Naive thymus-derived CD8-positive, alpha-beta T cell (primary cell): ENCODE results near the gene GADD45GIP1. TPM values are rescaled to one million over a fixed set of nuclear protein-coding genes. Genes with fewer than 3 reads are reported as not detected.

Experiments used
- ATAC-seq, 2 donors: fragments of 150-1000 bp; cut with Tn5 transposase in 1 of 2; sonication (Bioruptor Pico), chemical (Tn5 transposase) in 1 of 2; 1 replicate in 1 of 2; 2 replicates in 1 of 2; pipeline ENCODE4 v1.10.0; 2021; ENCODE audit warnings: mild to moderate bottlenecking in 2 of 2, moderate library complexity in 2 of 2
- POLR2A ChIA-PET: fragments of 350-600 bp; sonication (Branson Sonifier 250); formaldehyde crosslinking; loops from one replicate; lab custom pipeline; 2021; ENCODE audit warnings: antibody characterized with exemption; lab: Charles Lee
- DNase-seq, 10 donors: peaks; one replicate each; pipeline versions ENCODE4 v3.0.0 to v3.0.0-alpha.2; 2020 to 2022
- H3K27ac Mint-ChIP-seq, 10 donors: one replicate each; pipeline ENCODE4 v1.8.0; 2020 to 2022; ENCODE audit warnings: mild to moderate bottlenecking in 10 of 10, mixed read lengths in 10 of 10, moderate library complexity in 4 of 10, inconsistent platforms in 1 of 10
- H3K27me3 Mint-ChIP-seq, 5 donors: one replicate each; pipeline ENCODE4 v1.8.0; 2021 to 2022; ENCODE audit warnings: mixed read lengths in 5 of 5
- H3K36me3 Mint-ChIP-seq, 3 donors: one replicate each; pipeline ENCODE4 v1.8.0; 2020 to 2022; ENCODE audit warnings: mixed read lengths in 3 of 3, mild to moderate bottlenecking in 2 of 3, inconsistent platforms in 1 of 3
- H3K4me1 Mint-ChIP-seq, 4 donors: one replicate each; pipeline ENCODE4 v1.8.0; 2021 to 2022; ENCODE audit warnings: mixed read lengths in 4 of 4
- H3K4me3 Mint-ChIP-seq, 10 donors: one replicate each; pipeline ENCODE4 v1.8.0; 2020 to 2022; ENCODE audit warnings: mild to moderate bottlenecking in 10 of 10, mixed read lengths in 10 of 10, moderate library complexity in 6 of 10, inconsistent platforms in 1 of 10
- H3K9me3 Mint-ChIP-seq, 9 donors: one replicate each; pipeline ENCODE4 v1.8.0; 2020 to 2022; ENCODE audit warnings: mixed read lengths in 9 of 9, mild to moderate bottlenecking in 3 of 9, inconsistent platforms in 1 of 9, moderate library complexity in 1 of 9
- microRNA-seq: library from miRNA; unstranded; fragments of <30 nt; microRNA quantifications from one replicate; pipeline ENCODE4 v1.2.0, GENCODE V29; 2022; ENCODE audit warnings: borderline microRNAs expressed
- polyA plus RNA-seq, 3 donors: library from polyadenylated mRNA; unstranded; fragments of 300-500 nt; fragmentation: Illumina TruSeq; gene quantifications; one replicate each; pipeline ENCODE4 v1.2.3, GENCODE V29; 2021
- total RNA-seq, 8 experiments: library from RNA in 2 of 8; stranded (reverse) in 2 of 8; gene quantifications; one replicate each; pipeline ENCODE4 v1.2.3 and lab custom pipeline; 2021 to 2026

The GADD45GIP1 gene
- total and polyA plus RNA-seq, 5 experiments from 2014 or later, result 17.3 to 65.1 (median 59.4) TPM

- Mint-ChIP-seq H3K36me3 (no peaks in the 10 kb centered on the region), H3K4me1 (peaks cover 14 to 44% (median 25%) of the 10 kb centered on the region in 4 donors), H3K4me3 (peak overlapping the region; percentile 60 to 83 (median 75)), H3K27ac (peak overlapping the region; percentile 93 to 99 (median 98)), H3K9me3 (no peaks in the 10 kb centered on the region), H3K27me3 (peaks cover 0 to under 1% (median 0%) of the 10 kb centered on the region in 5 donors)
- ATAC-seq, result peak; percentile 94 to 95
- POLR2A ChIA-PET, result interaction anchor here (0.6 to 12.8 kb wide), 20 partner anchors 9 to 190 kb away, joined by 3 to 122 read pairs (median 5); partner anchors contain the start of genes CALR, FARSA, GADD45GIP1 and GCDH
- DNase-seq, result peak in 9 of 10 donors; percentile 47 to 81 (median 59)
These were observed 43.0 kb downstream of the GADD45GIP1 start for GRCh38 chr19:12913851-12914690.

DNA sequence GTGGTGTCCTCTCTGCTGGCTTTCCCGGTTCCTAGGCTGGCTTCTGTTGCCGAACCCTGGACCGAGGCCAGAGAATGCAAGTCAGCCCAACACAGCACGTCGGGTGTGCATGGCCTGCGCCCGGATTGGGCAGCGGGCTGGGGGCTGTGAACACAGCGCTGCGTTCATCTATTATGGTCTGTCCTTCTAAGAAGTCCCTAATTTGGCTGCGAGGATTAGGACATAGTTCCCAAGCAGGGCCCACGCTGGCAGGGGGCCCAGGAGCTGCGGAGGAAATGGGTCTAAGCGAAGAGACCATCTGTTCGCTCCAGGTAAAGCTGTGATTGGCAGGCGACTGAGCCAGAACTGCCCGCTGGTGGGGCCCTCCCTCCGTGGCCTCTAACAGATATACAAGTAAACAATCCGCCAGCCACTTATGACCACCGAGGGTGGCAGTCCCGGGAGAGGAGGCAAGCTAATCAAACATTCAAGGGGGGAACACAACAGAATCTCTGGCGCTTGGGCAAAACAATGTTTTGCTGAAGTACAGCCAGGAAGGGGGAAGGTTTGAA is 43.9 kb downstream of the GADD45GIP1 start:
- Mint-ChIP-seq H3K36me3 (no peaks in the 10 kb centered on the region), H3K27ac (peak overlapping the region; percentile 93 to 99 (median 98)), H3K4me1 (peaks cover 13 to 37% (median 17%) of the 10 kb centered on the region in 4 donors), H3K4me3 (peak overlapping the region in 4 of 10 donors; percentile 10 to 82 (median 52)), H3K27me3 (no peaks in the 10 kb centered on the region), H3K9me3 (no peaks in the 10 kb centered on the region)
- POLR2A ChIA-PET, result interaction anchor here (0.5 to 12.8 kb wide), 16 partner anchors 10 to 204 kb away, joined by 3 to 122 read pairs (median 5); partner anchors contain the start of genes CALR, FARSA, GADD45GIP1 and GCDH
- DNase-seq (no peak), ATAC-seq (no peak)

- Mint-ChIP-seq H3K36me3 (no peaks in the 10 kb centered on the region), H3K4me1 (peaks cover 13 to 37% (median 17%) of the 10 kb centered on the region in 4 donors), H3K9me3 (no peaks in the 10 kb centered on the region), H3K27ac (peak overlapping the region in 9 of 10 donors; percentile 23 to 98 (median 81)), H3K4me3 (no peak overlapping the region), H3K27me3 (no peaks in the 10 kb centered on the region)
- DNase-seq, result no peak
- POLR2A ChIA-PET, result interaction anchor here (0.5 to 12.8 kb wide), 11 partner anchors 9 to 148 kb away, joined by 3 to 122 read pairs (median 9); partner anchors contain the start of genes CALR, FARSA, GADD45GIP1 and GCDH
- no peak for ATAC-seq
These were observed 44.5 kb downstream of the GADD45GIP1 start for GRCh38 chr19:12912571-12912970.

DNA sequence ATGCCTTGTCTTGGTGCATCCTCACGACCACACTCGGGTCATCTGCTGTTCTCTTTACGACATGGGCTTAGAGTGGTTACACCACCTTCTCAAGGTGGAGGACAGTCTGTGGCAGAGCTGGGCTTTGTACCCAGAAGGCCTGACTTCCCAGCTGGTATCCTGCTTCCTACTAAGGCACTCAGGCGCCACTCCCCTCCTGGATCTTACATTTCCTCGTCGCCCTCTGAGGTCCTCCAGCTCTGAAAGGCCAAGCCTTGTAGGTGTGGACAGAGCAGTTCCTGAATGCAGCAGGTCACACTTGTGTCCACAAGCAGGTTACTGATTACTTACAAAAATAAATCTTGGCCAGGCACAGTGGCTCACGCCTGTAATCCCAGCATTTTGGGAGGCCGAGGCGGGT is 49.9 kb downstream of the GADD45GIP1 start:
- Mint-ChIP-seq H3K27ac (no peak overlapping the region), H3K36me3 (peaks cover 0 to 2% (median 0%) of the 10 kb centered on the region in 3 donors), H3K27me3 (no peaks in the 10 kb centered on the region), H3K4me1 (peaks cover 0 to 2% (median under 1%) of the 10 kb centered on the region in 4 donors), H3K9me3 (no peaks in the 10 kb centered on the region), H3K4me3 (no peak overlapping the region)
- DNase-seq (no peak), ATAC-seq (no peak)
- POLR2A ChIA-PET, result interaction anchor here (0.6 to 2.1 kb wide), 2 partner anchors 16 to 36 kb away, joined by 4 to 7 read pairs; partner anchors contain the start of gene GCDH

Small RNA genes within 50 kb of the gene (microRNA-seq; reads per million reads assigned to microRNA genes)
- gene MIR5695 (not detected), gene MIR6515 (not detected)

Other genes with a start within 250 kb of the GADD45GIP1 start
- gene TNPO2, start 233.3 kb downstream of the GADD45GIP1 start, total RNA-seq, result 10 to 100 TPM; 80.5 to 81.7 TPM
- 1 to 10 TPM; 2.0 to 3.1 (median 2.6) TPM for gene TNPO2, start 233.3 kb downstream of the GADD45GIP1 start, polyA plus RNA-seq
- gene TRIR, start 222.5 kb downstream of the GADD45GIP1 start, total RNA-seq, result 100 to 1,000 TPM; 197 to 220 TPM
- 100 to 1,000 TPM; 181 to 206 (median 205) TPM for gene TRIR, start 222.5 kb downstream of the GADD45GIP1 start, polyA plus RNA-seq
- gene GET3, start 219.7 kb downstream of the GADD45GIP1 start, total RNA-seq, result 10 to 100 TPM; 26.7 to 30.9 TPM
- gene GET3, start 219.7 kb downstream of the GADD45GIP1 start, polyA plus RNA-seq, result 10 to 100 TPM; 46.8 to 72.3 (median 55.7) TPM
- not detected for gene BEST2, start 205.4 kb downstream of the GADD45GIP1 start, total RNA-seq
- gene BEST2, start 205.4 kb downstream of the GADD45GIP1 start, polyA plus RNA-seq, result not detected
- gene HOOK2, start 181.7 kb downstream of the GADD45GIP1 start, total RNA-seq, result 10 to 100 TPM; 25.2 to 27.0 TPM
- gene HOOK2, start 181.7 kb downstream of the GADD45GIP1 start, polyA plus RNA-seq, result 1 to 10 TPM; 3.0 to 4.3 (median 3.2) TPM
- 100 to 1,000 TPM in 1 of 2 experiments, 10 to 100 TPM in 1; 99.1 to 103 TPM for gene JUNB, start 165.7 kb downstream of the GADD45GIP1 start, total RNA-seq
- 1,000 to 10,000 TPM in 2 of 3 donors, 100 to 1,000 TPM in 1; 845 to 1,468 (median 1,203) TPM for gene JUNB, start 165.7 kb downstream of the GADD45GIP1 start, polyA plus RNA-seq
- gene PRDX2, start 155.4 kb downstream of the GADD45GIP1 start, total RNA-seq, result 100 to 1,000 TPM; 108 to 112 TPM
- gene PRDX2, start 155.4 kb downstream of the GADD45GIP1 start, polyA plus RNA-seq, result 100 to 1,000 TPM; 253 to 362 (median 333) TPM
- 1 to 10 TPM in 1 of 2 experiments, not detected in 1; 1.1 TPM for gene THSD8, start 155.2 kb downstream of the GADD45GIP1 start, total RNA-seq
- gene THSD8, start 155.2 kb downstream of the GADD45GIP1 start, polyA plus RNA-seq, result 1 to 10 TPM in 2 of 3 donors, under 1 TPM in 1; 0.96 to 3.1 (median 1.0) TPM
- gene RNASEH2A, start 150.6 kb downstream of the GADD45GIP1 start, total RNA-seq, result 10 to 100 TPM; 12.1 to 12.9 TPM
- gene RNASEH2A, start 150.6 kb downstream of the GADD45GIP1 start, polyA plus RNA-seq, result 10 to 100 TPM; 16.3 to 22.6 (median 21.9) TPM
- gene RTBDN, start 122.6 kb downstream of the GADD45GIP1 start, total RNA-seq, result not detected
- gene RTBDN, start 122.6 kb downstream of the GADD45GIP1 start, polyA plus RNA-seq, result not detected
- gene MAST1, start 118.7 kb downstream of the GADD45GIP1 start, total RNA-seq, result 1 to 10 TPM in 1 of 2 experiments, under 1 TPM in 1; 0.26 to 1.3 TPM
- gene MAST1, start 118.7 kb downstream of the GADD45GIP1 start, polyA plus RNA-seq, result 1 to 10 TPM in 1 of 3 donors, under 1 TPM in 2; 0.22 to 4.4 (median 0.97) TPM
- 10 to 100 TPM; 26.2 to 27.3 TPM for gene DNASE2, start 75.8 kb downstream of the GADD45GIP1 start, total RNA-seq
- 10 to 100 TPM; 46.1 to 49.5 (median 46.2) TPM for gene DNASE2, start 75.8 kb downstream of the GADD45GIP1 start, polyA plus RNA-seq
- gene KLF1, start 70.0 kb downstream of the GADD45GIP1 start, total RNA-seq, result not detected
- under 1 TPM in 1 of 3 donors, not detected in 2; 0.45 TPM for gene KLF1, start 70.0 kb downstream of the GADD45GIP1 start, polyA plus RNA-seq
- gene GCDH, start 66.1 kb downstream of the GADD45GIP1 start, total RNA-seq, result 10 to 100 TPM; 68.5 to 69.8 TPM
- gene GCDH, start 66.1 kb downstream of the GADD45GIP1 start, polyA plus RNA-seq, result 10 to 100 TPM; 18.0 to 20.7 (median 19.8) TPM
- 1 to 10 TPM in 1 of 2 experiments, not detected in 1; 1.8 TPM for gene SYCE2, start 37.9 kb downstream of the GADD45GIP1 start, total RNA-seq
- not detected for gene SYCE2, start 37.9 kb downstream of the GADD45GIP1 start, polyA plus RNA-seq
- gene FARSA, start 23.5 kb downstream of the GADD45GIP1 start, total RNA-seq, result 10 to 100 TPM; 54.6 to 60.5 TPM
- gene FARSA, start 23.5 kb downstream of the GADD45GIP1 start, polyA plus RNA-seq, result 10 to 100 TPM; 49.8 to 87.7 (median 63.6) TPM
- 100 to 1,000 TPM; 448 to 463 TPM for gene CALR, start 18.6 kb downstream of the GADD45GIP1 start, total RNA-seq
- gene CALR, start 18.6 kb downstream of the GADD45GIP1 start, polyA plus RNA-seq, result 100 to 1,000 TPM; 135 to 190 (median 165) TPM
- 100 to 1,000 TPM; 117 to 125 TPM for gene RAD23A, start 11.4 kb downstream of the GADD45GIP1 start, total RNA-seq
- gene RAD23A, start 11.4 kb downstream of the GADD45GIP1 start, polyA plus RNA-seq, result 100 to 1,000 TPM in 2 of 3 donors, 10 to 100 TPM in 1; 78.0 to 114 (median 102) TPM
- not detected for gene DAND5, start 12.4 kb upstream of the GADD45GIP1 start, total RNA-seq
- gene DAND5, start 12.4 kb upstream of the GADD45GIP1 start, polyA plus RNA-seq, result not detected
- 1 to 10 TPM; 4.9 to 8.6 TPM for gene NFIX, start 38.3 kb upstream of the GADD45GIP1 start, total RNA-seq
- 1 to 10 TPM in 1 of 3 donors, under 1 TPM in 1, not detected in 1; 0.68 to 1.5 TPM for gene NFIX, start 38.3 kb upstream of the GADD45GIP1 start, polyA plus RNA-seq
- gene LYL1, start 145.6 kb upstream of the GADD45GIP1 start, total RNA-seq, result 1 to 10 TPM; 6.6 to 7.9 TPM
- gene LYL1, start 145.6 kb upstream of the GADD45GIP1 start, polyA plus RNA-seq, result 1 to 10 TPM in 2 of 3 donors, under 1 TPM in 1; 0.37 to 2.6 (median 1.3) TPM
- 100 to 1,000 TPM; 100 to 103 TPM for gene TRMT1, start 159.5 kb upstream of the GADD45GIP1 start, total RNA-seq
- 10 to 100 TPM; 26.1 to 35.1 (median 27.2) TPM for gene TRMT1, start 159.5 kb upstream of the GADD45GIP1 start, polyA plus RNA-seq
- gene NACC1, start 161.0 kb upstream of the GADD45GIP1 start, total RNA-seq, result 10 to 100 TPM; 24.5 to 25.7 TPM
- 1 to 10 TPM; 1.4 to 3.4 (median 1.9) TPM for gene NACC1, start 161.0 kb upstream of the GADD45GIP1 start, polyA plus RNA-seq
- 10 to 100 TPM; 60.2 to 62.8 TPM for gene STX10, start 193.2 kb upstream of the GADD45GIP1 start, total RNA-seq
- gene STX10, start 193.2 kb upstream of the GADD45GIP1 start, polyA plus RNA-seq, result 10 to 100 TPM; 36.1 to 56.2 (median 50.2) TPM
- gene IER2, start 193.2 kb upstream of the GADD45GIP1 start, total RNA-seq, result 100 to 1,000 TPM; 105 to 112 TPM
- 100 to 1,000 TPM; 100 to 162 (median 107) TPM for gene IER2, start 193.2 kb upstream of the GADD45GIP1 start, polyA plus RNA-seq